Ovary (tissue), 3 donors: ENCODE results near the gene RPS6KA1.

Source experiments
- CTCF ChIP-seq, 3 donors: fragments of 450-650 bp in 2 of 3; fragments of 200-600 bp in 1 of 3; IDR thresholded peaks; one replicate each; pipeline versions ENCODE4 v1.5.1 to v1.8.0; 2016 to 2022; ENCODE audit warnings: antibody characterized with exemption in 3 of 3, mild to moderate bottlenecking in 1 of 3
- EP300 ChIP-seq: sonication (generic); formaldehyde crosslinking; IDR thresholded peaks from one replicate; pipeline ENCODE4 v1.6.1; 2017; ENCODE audit warnings: antibody characterized with exemption
- donor health status: DM: no; HTN: no; CAD: no.

- no peak for TF ChIP-seq CTCF (IDR thresholded peaks at IDR 0.05)
- TF ChIP-seq EP300, result no peak
Observed at GRCh38 chr1:26578167-26578566, 48.6 kb downstream of the RPS6KA1 start.
